ENCODE results near the gene RTP2. TPM values are rescaled to one million over a fixed set of nuclear protein-coding genes. Genes with fewer than 3 reads are reported as not detected.

RTP2 gene
- total and polyA plus RNA-seq, 10 of the 15 experiments (the other 5 are each of a cell fraction or from before 2014, with no cell fraction given) = not detected

DNA sequence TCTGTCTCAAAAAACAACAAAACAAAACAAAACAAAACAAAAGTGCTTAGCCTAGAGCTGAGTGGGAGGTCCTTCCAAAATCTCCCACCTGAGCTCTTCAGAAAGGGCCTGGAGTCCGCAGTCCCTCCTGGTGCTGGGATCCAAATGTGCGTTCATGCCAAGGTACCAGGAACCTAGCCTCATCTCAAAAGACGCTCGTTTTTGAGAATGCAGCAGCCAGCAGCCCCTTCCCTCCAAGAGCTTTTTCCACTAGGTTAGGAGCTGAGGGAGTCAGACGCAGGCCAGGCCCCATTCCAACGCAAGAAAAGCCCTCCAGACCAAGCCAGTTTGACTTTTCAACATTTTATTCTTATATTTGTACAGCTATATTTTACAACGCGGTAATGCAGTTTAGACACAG, 18.7 kb upstream of the RTP2 start:
- intact Hi-C loops (cut with micrococcal nuclease; ENCODE audit: unreplicated experiment) = no loop called here
- no peaks in the 10 kb centered on the region for H3K27me3 ChIP-seq (replicated peaks in 1 of 2; ENCODE audit: control insufficient read depth in 2 of 2, insufficient read depth in 2 of 2, low read length in 1 of 2)
- ChIA-PET POLR2A (no interaction called here), SMC1A (ENCODE audit: uncharacterized antibody, unreplicated experiment) (no interaction called here), RAD21 (ENCODE audit: unreplicated experiment) (no interaction called here), CTCF (interaction anchor here (1.5 to 2.8 kb wide), 2 partner anchors 16 to 17 kb away, joined by 4 to 8 read pairs; no protein-coding TSS in a partner anchor)
- in situ Hi-C loops (cut with MboI) = no loop called here
- no peak for TF ChIP-seq RB1 (IDR thresholded peaks at IDR 0.05; ENCODE audit: borderline replicate concordance)
- TF ChIP-seq TCF12 (IDR thresholded peaks at IDR 0.05; ENCODE audit: low read depth, low read length) = no peak
- TF ChIP-seq PML (IDR thresholded peaks at IDR 0.05; ENCODE audit: low read length) = no peak
- no peak for TF ChIP-seq MYB (IDR thresholded peaks at IDR 0.05; ENCODE audit: borderline replicate concordance, low read depth, low read length)
- TF ChIP-seq ZNF207 (IDR thresholded peaks at IDR 0.05; ENCODE audit: borderline replicate concordance) = no peak
- no peak for TF ChIP-seq NBN (IDR thresholded peaks at IDR 0.05)
- no peak for TF ChIP-seq ZBTB40 (IDR thresholded peaks at IDR 0.05; ENCODE audit: borderline replicate concordance)
- TF ChIP-seq E2F4 (IDR thresholded peaks at IDR 0.05; ENCODE audit: low read depth, low read length) = no peak
- TF ChIP-seq, protein P1, sequence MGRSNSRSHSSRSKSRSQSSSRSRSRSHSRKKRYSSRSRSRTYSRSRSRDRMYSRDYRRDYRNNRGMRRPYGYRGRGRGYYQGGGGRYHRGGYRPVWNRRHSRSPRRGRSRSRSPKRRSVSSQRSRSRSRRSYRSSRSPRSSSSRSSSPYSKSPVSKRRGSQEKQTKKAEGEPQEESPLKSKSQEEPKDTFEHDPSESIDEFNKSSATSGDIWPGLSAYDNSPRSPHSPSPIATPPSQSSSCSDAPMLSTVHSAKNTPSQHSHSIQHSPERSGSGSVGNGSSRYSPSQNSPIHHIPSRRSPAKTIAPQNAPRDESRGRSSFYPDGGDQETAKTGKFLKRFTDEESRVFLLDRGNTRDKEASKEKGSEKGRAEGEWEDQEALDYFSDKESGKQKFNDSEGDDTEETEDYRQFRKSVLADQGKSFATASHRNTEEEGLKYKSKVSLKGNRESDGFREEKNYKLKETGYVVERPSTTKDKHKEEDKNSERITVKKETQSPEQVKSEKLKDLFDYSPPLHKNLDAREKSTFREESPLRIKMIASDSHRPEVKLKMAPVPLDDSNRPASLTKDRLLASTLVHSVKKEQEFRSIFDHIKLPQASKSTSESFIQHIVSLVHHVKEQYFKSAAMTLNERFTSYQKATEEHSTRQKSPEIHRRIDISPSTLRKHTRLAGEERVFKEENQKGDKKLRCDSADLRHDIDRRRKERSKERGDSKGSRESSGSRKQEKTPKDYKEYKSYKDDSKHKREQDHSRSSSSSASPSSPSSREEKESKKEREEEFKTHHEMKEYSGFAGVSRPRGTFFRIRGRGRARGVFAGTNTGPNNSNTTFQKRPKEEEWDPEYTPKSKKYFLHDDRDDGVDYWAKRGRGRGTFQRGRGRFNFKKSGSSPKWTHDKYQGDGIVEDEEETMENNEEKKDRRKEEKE (IDR thresholded peaks at IDR 0.05) = no peak
- no peak for TF ChIP-seq CTCF (IDR thresholded peaks at IDR 0.05 in 2 of 3, conservative IDR thresholded peaks at IDR 0.05 in 1 of 3; ENCODE audit: control insufficient read depth in 2 of 3, extremely low read depth in 1 of 3, insufficient read depth in 1 of 3, low read depth in 3 of 3, low read length in 3 of 3)
- DNase-seq (ENCODE audit: low read depth, low spot score) (no peak), ATAC-seq (no peak), FAIRE-seq (no peak)
- no peaks in the 10 kb centered on the region for H4K20me1 ChIP-seq (ENCODE audit: control insufficient read depth, insufficient read depth)
- no peak overlapping the region for H3K9ac ChIP-seq (ENCODE audit: control insufficient read depth, insufficient read depth, low read length)
- no peak overlapping the region for H3K4me2 ChIP-seq (ENCODE audit: control insufficient read depth, insufficient read depth)
- no peak overlapping the region for H3K27ac ChIP-seq (ENCODE audit: control insufficient read depth, insufficient read depth)
- no TSS peak for BruUV-seq (replicated peaks)
- H3K36me3 ChIP-seq (ENCODE audit: control insufficient read depth in 2 of 2, insufficient read depth in 2 of 2, low read length in 1 of 2) = no peaks in the 10 kb centered on the region; a peak in 1 of 4 replicates
- H3K4me3 ChIP-seq = no peak overlapping the region
- 43% methylated on average over 8 of the region's 8 CpGs for WGBS (ENCODE audit: insufficient coverage, insufficient replicate concordance, low lambda C conversion rate, missing lambda C conversion rate)
- no peak overlapping the region for H2AFZ ChIP-seq (ENCODE audit: control insufficient read depth, low read depth, low read length)
- no peaks in the 10 kb centered on the region for H3K9me3 ChIP-seq (replicated peaks; ENCODE audit: control insufficient read depth, insufficient read depth, low read length)
- H3K4me1 ChIP-seq (ENCODE audit: control insufficient read depth, insufficient read depth, low read length) = no peaks in the 10 kb centered on the region
- H3K79me2 ChIP-seq (ENCODE audit: control insufficient read depth, insufficient read depth, low read length) = no peaks in the 10 kb centered on the region

Measured in GM12878 (cell line).